ENCODE data around the gene FAM222A. TPM values are rescaled to one million over a fixed set of nuclear protein-coding genes. Genes with fewer than 3 reads are reported as not detected.

FAM222A gene
- total RNA-seq, 1 donor from 2014 or later, result 7.9 TPM

- H3K9me3 Mint-ChIP-seq, result no peaks in the 10 kb centered on the region
- no peak for TF ChIP-seq CTCF (conservative IDR thresholded peaks at IDR 0.05)
- H3K4me3 Mint-ChIP-seq, result no peak overlapping the region
- H3K4me1 Mint-ChIP-seq (ENCODE audit: unreplicated experiment), result no peaks in the 10 kb centered on the region
- no peaks in the 10 kb centered on the region for H3K36me3 Mint-ChIP-seq
- no peaks in the 10 kb centered on the region for H3K27me3 Mint-ChIP-seq
- peak; percentile 22 for DNase-seq (ENCODE audit: extremely low spot score, unreplicated experiment)
- no peak overlapping the region for H3K27ac Mint-ChIP-seq
Measured at GRCh38 chr12:109767456-109767855, 53.8 kb downstream of the FAM222A start.

GRCh38 chr12:109767991-109768900 lies 54.6 kb downstream of the FAM222A start:
- H3K4me3 Mint-ChIP-seq, result no peak overlapping the region
- no peaks in the 10 kb centered on the region for H3K36me3 Mint-ChIP-seq
- no peaks in the 10 kb centered on the region for H3K4me1 Mint-ChIP-seq (ENCODE audit: unreplicated experiment)
- peaks cover 3% of the 10 kb centered on the region for H3K27me3 Mint-ChIP-seq
- no peak overlapping the region for H3K27ac Mint-ChIP-seq
- H3K9me3 Mint-ChIP-seq, result no peaks in the 10 kb centered on the region
- peak; percentile 66 for DNase-seq (ENCODE audit: extremely low spot score, unreplicated experiment)
- TF ChIP-seq CTCF (conservative IDR thresholded peaks at IDR 0.05), result no peak

- peak; percentile 67 for DNase-seq (ENCODE audit: extremely low spot score, unreplicated experiment)
- no peak for TF ChIP-seq CTCF (conservative IDR thresholded peaks at IDR 0.05)
- Mint-ChIP-seq H3K27me3 (peaks cover 3% of the 10 kb centered on the region), H3K4me1 (ENCODE audit: unreplicated experiment) (no peaks in the 10 kb centered on the region), H3K4me3 (no peak overlapping the region), H3K9me3 (no peaks in the 10 kb centered on the region), H3K36me3 (no peaks in the 10 kb centered on the region), H3K27ac (no peak overlapping the region)
Measured at GRCh38 chr12:109768901-109769670, 55.5 kb downstream of the FAM222A start.

GRCh38 chr12:109770104-109770860 lies 56.7 kb downstream of the FAM222A start:
- Mint-ChIP-seq H3K4me3 (no peak overlapping the region), H3K36me3 (no peaks in the 10 kb centered on the region), H3K9me3 (no peaks in the 10 kb centered on the region), H3K4me1 (ENCODE audit: unreplicated experiment) (no peaks in the 10 kb centered on the region), H3K27ac (no peak overlapping the region), H3K27me3 (peaks cover 3% of the 10 kb centered on the region)
- TF ChIP-seq CTCF (conservative IDR thresholded peaks at IDR 0.05), result no peak
- DNase-seq (ENCODE audit: extremely low spot score, unreplicated experiment), result peak; percentile 40

- H3K4me1 Mint-ChIP-seq (ENCODE audit: unreplicated experiment), result no peaks in the 10 kb centered on the region
- H3K27me3 Mint-ChIP-seq, result peaks cover 3% of the 10 kb centered on the region
- no peak for TF ChIP-seq CTCF (conservative IDR thresholded peaks at IDR 0.05)
- H3K9me3 Mint-ChIP-seq, result no peaks in the 10 kb centered on the region
- no peaks in the 10 kb centered on the region for H3K36me3 Mint-ChIP-seq
- DNase-seq (ENCODE audit: extremely low spot score, unreplicated experiment), result peak; percentile 61
- no peak overlapping the region for H3K27ac Mint-ChIP-seq
- H3K4me3 Mint-ChIP-seq, result no peak overlapping the region
Measured at GRCh38 chr12:109770861-109771670, 57.4 kb downstream of the FAM222A start.

Data from type B pancreatic cell (in vitro differentiated cells).